Dedifferentiated amniotic fluid mesenchymal stem cell (primary cell): Measurements from ENCODE around the gene ONECUT3.
A peak's percentile ranks its signal among the peaks of the same experiment; 100 is the strongest.
"Not testable (repeated sequence)": the region's sequence is repeated elsewhere in the genome, so short reads cannot be mapped to it uniquely, and the experiment has no call there.

Experiments
- DNase-seq: peaks from one replicate; pipeline ENCODE4 v3.0.0-alpha.2; 2016; ENCODE audit errors: extremely low spot score

Gene ONECUT3

GRCh38 chr19:1752757-1753728, at the start of gene ONECUT3:
TSS of gene ONECUT3 (plus strand) at chr19:1753506. CDS start at chr19:1753663, 157 bp downstream.
- DNase-seq, result no peak

- DNase-seq, result no peak
These were observed 49.0 kb upstream of the ONECUT3 start for GRCh38 chr19:1704339-1704738.

GRCh38 chr19:1705367-1705766, 47.9 kb upstream of the ONECUT3 start:
- no peak for DNase-seq

- not testable (repeated sequence) for DNase-seq
These were observed 46.7 kb upstream of the ONECUT3 start for GRCh38 chr19:1706646-1707045.

GRCh38 chr19:1707240-1707639, 46.1 kb upstream of the ONECUT3 start:
- DNase-seq, result no peak

GRCh38 chr19:1713170-1713569, 40.1 kb upstream of the ONECUT3 start:
- DNase-seq, result no peak

- no peak for DNase-seq
These were observed 37.8 kb upstream of the ONECUT3 start for GRCh38 chr19:1715540-1715939.

- no peak for DNase-seq
These were observed 35.9 kb upstream of the ONECUT3 start for GRCh38 chr19:1717200-1717969.

GRCh38 chr19:1717970-1718264, 35.4 kb upstream of the ONECUT3 start:
- DNase-seq, result no peak

GRCh38 chr19:1718420-1719291, 34.6 kb upstream of the ONECUT3 start:
- no peak for DNase-seq

- no peak for DNase-seq
These were observed 33.8 kb upstream of the ONECUT3 start for GRCh38 chr19:1719519-1719918.

- DNase-seq, result no peak
These were observed 33.1 kb upstream of the ONECUT3 start for GRCh38 chr19:1720237-1720636.

- peak; percentile 25 for DNase-seq
These were observed 27.9 kb upstream of the ONECUT3 start for GRCh38 chr19:1725100-1726064.

GRCh38 chr19:1728816-1729567, 24.3 kb upstream of the ONECUT3 start:
- DNase-seq, result no peak

- DNase-seq, result no peak
These were observed 23.8 kb upstream of the ONECUT3 start for GRCh38 chr19:1729568-1729925.

GRCh38 chr19:1730157-1730556, 23.1 kb upstream of the ONECUT3 start:
- DNase-seq, result no peak

GRCh38 chr19:1734321-1734966, 18.9 kb upstream of the ONECUT3 start:
- DNase-seq, result no peak

GRCh38 chr19:1736280-1736679, 17.0 kb upstream of the ONECUT3 start:
- no peak for DNase-seq

- no peak for DNase-seq
These were observed 16.4 kb upstream of the ONECUT3 start for GRCh38 chr19:1736927-1737326.
